Stimulated activated CD8-positive, alpha-beta memory T cell treated with anti-CD3 and anti-CD28 coated beads, Interleukin-4, amount 100 ng/mL, for 24 hours (primary cell): ENCODE results near the gene ZNF827.

Source experiments
- DNase-seq: peaks from one replicate; pipeline ENCODE4 v3.0.0-alpha.2; 2020; ENCODE audit warnings: low read depth

The ZNF827 gene

GRCh38 chr4:145796346-145796745 is 142.3 kb downstream of the ZNF827 start:
- no peak for DNase-seq

- no peak for DNase-seq
Observed at GRCh38 chr4:145795521-145795920, 143.1 kb downstream of the ZNF827 start.

- no peak for DNase-seq
Observed at GRCh38 chr4:145792429-145792828, 146.2 kb downstream of the ZNF827 start.

- DNase-seq, result no peak
Observed at GRCh38 chr4:145791988-145792387, 146.6 kb downstream of the ZNF827 start.

GRCh38 chr4:145788755-145789154 is 149.9 kb downstream of the ZNF827 start:
- DNase-seq, result no peak

- no peak for DNase-seq
Observed at GRCh38 chr4:145786830-145787229, 151.8 kb downstream of the ZNF827 start.

- DNase-seq, result no peak
Observed at GRCh38 chr4:145786261-145786660, 152.4 kb downstream of the ZNF827 start.

- DNase-seq, result no peak
Observed at GRCh38 chr4:145785391-145786008, 153.1 kb downstream of the ZNF827 start.

- DNase-seq, result no peak
Observed at GRCh38 chr4:145784036-145784435, 154.6 kb downstream of the ZNF827 start.

GRCh38 chr4:145782756-145783155 is 155.9 kb downstream of the ZNF827 start:
- DNase-seq, result no peak

- DNase-seq, result no peak
Observed at GRCh38 chr4:145781351-145781750, 157.3 kb downstream of the ZNF827 start.

GRCh38 chr4:145779319-145779801 is 159.3 kb downstream of the ZNF827 start:
- no peak for DNase-seq

- no peak for DNase-seq
Observed at GRCh38 chr4:145776208-145776607, 162.4 kb downstream of the ZNF827 start.

GRCh38 chr4:145775406-145775805 is 163.2 kb downstream of the ZNF827 start:
- DNase-seq, result no peak

- no peak for DNase-seq
Observed at GRCh38 chr4:145774473-145774872, 164.2 kb downstream of the ZNF827 start.

- DNase-seq, result no peak
Observed at GRCh38 chr4:145773581-145774234, 164.9 kb downstream of the ZNF827 start.

GRCh38 chr4:145772347-145772746 is 166.3 kb downstream of the ZNF827 start:
- DNase-seq, result no peak

GRCh38 chr4:145770124-145770523 is 168.5 kb downstream of the ZNF827 start:
- no peak for DNase-seq

- DNase-seq, result no peak
Observed at GRCh38 chr4:145769450-145770037, 169.1 kb downstream of the ZNF827 start.

- no peak for DNase-seq
Observed at GRCh38 chr4:145766273-145766672, 172.3 kb downstream of the ZNF827 start.

- DNase-seq, result no peak
Observed at GRCh38 chr4:145763399-145763798, 175.2 kb downstream of the ZNF827 start.

GRCh38 chr4:145762719-145763118 is 175.9 kb downstream of the ZNF827 start:
- DNase-seq, result no peak
